Measurements from ENCODE around the gene MSANTD1.

Gene MSANTD1

DNA sequence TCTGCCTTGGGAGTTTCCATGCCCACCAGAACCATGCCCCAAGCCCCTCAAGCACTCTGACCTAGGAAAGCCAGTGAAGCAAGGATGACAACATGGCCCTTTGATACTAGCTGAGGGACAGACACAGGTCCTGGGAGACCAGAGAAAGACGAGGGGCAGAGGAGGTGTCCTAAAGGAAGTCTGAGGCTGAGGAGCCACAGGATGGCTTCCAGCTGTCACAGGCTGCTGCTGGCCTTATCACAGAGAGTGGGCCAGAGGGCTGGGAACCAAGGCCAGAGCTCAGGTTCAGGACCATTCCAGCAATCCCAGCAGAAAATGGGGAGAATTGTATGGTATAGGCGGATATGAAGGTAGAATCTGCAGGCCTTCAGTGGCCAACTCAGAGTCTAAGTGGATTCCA lies 31.7 kb upstream of the MSANTD1 start:
- DNase-seq (ENCODE audit: low read depth): no peak

- DNase-seq (ENCODE audit: low read depth): no peak
These were observed 31.2 kb upstream of the MSANTD1 start for GRCh38 chr4:3217771-3218170.

DNA sequence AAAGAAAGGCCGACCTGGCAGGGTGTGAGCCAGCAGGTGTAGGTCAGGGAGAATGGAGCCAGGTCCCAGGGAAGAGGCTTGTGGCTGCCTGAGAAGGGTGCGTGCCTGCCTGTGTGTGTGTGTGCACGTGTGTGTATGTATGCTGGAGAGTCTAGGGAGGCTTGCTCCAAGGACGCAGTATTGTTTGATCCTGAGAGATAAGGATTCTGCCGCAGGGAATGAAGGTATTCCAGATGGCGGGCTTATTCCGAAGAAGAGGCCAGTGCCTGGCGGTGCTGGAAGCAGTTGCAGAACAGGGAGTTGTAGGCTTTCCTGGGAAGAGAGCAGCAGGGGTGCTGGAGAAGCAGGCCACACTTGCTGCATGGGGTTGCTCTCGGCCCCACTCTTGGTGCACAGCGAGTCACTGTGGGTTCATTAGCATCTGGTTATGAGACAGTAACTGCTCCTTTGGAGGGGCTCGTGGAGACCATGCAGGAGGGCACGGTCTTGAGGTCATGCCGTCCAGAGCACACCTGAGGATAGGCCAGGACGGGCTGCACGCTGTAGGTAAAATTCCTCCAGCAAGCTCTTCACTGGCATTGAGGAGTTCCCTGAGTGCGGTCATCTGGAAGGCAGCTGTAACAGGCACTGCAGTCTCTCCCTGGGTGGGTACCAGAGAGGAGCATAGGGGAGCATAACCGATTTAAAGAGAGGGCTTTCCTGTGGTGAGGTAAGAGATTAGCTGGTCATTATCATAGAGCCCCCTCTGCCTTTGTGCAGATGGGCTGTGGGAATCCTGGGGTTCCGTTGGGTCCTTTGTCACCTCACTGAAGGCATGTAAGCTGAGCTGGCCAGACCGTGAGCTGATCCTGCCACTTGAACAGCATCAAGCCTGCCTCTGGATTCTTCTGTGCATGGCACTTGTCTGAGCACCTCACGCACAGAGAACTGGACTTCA lies 29.9 kb upstream of the MSANTD1 start:
- no peak for DNase-seq (ENCODE audit: low read depth)

DNA sequence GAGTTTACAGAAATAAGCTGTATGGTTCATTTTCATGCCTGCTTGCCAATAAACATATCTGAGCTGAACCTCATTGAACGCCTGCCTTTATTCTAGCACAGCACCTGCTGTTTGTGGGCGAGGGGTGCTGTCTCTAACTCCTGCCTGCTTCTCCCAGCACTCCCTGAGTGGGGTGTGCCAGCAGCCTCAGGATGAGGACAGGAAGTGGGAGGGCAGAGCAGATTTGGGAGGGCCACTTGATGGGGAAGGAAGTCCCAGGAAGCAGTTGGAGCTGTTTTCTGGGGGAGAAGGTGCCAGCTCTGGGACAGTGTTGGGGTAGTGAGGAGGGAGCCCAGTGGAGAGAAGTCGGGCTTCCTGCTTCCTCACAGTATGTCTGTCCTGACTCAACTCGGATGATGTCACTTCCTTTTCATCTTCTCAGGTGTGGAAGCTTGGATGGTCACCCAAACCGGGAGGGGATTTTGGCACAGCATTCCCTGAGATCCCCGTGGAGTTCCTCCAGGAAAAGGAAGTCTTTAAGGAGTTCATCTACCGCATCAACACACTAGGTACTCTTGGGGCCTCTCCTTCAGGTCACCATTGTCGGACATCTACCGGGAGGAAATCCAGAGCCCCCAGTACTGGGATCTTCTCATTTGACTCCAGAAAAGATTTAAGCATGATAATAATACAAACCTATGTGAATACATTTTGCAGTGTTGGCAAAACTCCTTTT lies 29.0 kb upstream of the MSANTD1 start:
- DNase-seq (ENCODE audit: low read depth): no peak

DNA sequence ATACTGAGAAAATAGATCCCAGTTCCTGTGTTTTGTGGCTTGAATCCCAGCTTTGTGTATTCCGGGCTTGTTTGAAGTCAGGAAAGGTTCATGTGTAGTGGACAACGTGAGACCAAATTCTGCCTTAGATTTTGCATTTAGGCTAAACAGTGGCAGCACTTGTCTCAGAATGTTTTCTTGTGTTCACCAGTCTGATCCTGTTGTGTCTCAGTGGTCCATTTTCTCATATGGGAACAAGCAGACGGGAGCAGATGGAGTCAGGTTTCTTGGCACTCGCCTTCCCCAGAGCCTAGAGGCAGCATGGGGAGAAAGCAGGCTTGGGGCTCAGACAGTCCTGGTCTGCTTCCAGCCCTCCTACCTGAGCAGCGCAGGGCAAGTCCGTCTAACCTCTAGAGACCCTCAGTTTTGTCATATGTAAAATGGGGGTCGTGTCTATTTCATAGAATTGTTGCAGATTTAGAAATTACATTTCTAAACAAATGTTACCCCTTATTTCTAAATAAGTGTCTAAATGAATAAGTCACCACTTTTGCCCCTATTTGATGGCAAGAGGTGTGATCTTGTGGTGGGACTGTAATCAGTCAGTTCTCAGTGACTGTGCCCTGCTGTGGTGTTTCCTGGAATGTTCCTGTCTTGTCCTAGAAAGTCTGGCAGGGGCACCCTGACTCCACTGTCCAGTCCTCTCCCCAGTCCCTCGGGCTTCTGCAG lies 28.3 kb upstream of the MSANTD1 start:
- DNase-seq (ENCODE audit: low read depth): no peak

- DNase-seq (ENCODE audit: low read depth): no peak
These were observed 27.8 kb upstream of the MSANTD1 start for GRCh38 chr4:3221184-3221494.

DNA sequence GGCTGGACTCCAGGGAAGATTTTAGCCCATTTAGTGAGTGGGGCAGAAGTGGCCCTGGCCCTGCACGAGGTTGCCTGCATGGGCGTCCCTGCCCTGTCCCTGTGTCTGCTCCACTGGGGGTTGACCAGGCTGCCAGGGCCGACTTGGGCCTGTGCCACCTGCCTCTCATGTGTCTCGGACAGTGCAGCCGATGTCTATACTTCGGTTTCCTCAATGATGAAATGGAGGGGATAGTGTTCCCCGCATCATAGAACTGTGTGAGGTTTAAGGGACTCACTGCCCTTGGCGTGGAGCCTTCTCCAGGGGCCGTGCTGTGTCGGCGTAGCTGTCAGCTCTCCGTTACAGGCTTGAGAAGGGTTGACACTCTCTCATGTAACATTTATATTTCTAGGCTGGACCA lies 27.0 kb upstream of the MSANTD1 start:
- DNase-seq (ENCODE audit: low read depth): no peak

DNA sequence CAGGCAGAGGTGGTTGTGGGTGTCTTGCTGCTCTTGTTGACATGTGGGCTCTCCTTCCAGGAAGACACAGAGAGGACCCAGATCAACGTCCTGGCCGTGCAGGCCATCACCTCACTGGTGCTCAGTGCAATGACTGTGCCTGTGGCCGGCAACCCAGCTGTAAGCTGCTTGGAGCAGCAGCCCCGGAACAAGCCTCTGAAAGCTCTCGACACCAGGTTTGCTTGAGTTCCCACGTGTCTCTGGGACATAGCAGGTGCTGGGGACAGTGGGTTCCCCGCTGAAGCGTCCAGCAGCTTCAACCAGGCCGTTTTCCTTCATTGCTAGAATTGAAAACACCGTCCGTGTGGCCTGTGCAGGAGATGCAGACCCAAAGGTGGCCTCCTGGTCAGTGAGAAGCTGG lies 25.6 kb upstream of the MSANTD1 start:
- no peak for DNase-seq (ENCODE audit: low read depth)

DNA sequence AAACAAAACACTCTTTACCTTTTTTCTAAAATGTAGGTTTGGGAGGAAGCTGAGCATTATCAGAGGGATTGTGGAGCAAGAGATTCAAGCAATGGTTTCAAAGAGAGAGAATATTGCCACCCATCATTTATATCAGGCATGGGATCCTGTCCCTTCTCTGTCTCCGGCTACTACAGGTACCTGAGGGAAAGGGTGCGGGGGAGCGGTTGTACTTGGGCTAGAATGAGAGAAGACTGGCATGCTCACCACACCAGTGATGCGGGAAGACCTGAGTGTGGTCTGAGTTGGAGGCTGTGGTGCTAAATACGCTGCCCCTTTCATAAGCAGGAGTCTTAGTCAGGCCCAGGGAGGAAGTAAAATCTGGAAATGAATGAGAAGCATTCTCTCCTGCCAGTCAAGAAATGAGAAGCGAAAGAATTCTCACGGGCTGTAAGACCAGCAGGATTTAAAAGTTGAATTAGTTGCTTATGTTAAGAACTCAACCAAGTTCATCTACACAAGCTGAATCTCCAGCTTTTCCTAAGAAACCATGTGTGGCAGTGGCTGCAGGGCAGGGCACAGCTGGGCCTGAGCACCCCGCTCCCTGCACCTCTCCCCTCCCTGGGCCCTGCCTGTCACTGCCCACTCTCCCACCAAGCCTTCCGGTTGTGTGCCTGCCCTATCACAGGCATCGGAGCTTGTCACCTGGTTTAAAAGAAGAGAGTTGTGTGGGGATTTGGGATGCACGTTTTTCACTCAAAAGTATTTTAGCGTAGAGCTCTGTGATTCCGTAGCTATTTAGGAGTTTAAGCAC lies 24.8 kb upstream of the MSANTD1 start:
- no peak for DNase-seq (ENCODE audit: low read depth)

DNA sequence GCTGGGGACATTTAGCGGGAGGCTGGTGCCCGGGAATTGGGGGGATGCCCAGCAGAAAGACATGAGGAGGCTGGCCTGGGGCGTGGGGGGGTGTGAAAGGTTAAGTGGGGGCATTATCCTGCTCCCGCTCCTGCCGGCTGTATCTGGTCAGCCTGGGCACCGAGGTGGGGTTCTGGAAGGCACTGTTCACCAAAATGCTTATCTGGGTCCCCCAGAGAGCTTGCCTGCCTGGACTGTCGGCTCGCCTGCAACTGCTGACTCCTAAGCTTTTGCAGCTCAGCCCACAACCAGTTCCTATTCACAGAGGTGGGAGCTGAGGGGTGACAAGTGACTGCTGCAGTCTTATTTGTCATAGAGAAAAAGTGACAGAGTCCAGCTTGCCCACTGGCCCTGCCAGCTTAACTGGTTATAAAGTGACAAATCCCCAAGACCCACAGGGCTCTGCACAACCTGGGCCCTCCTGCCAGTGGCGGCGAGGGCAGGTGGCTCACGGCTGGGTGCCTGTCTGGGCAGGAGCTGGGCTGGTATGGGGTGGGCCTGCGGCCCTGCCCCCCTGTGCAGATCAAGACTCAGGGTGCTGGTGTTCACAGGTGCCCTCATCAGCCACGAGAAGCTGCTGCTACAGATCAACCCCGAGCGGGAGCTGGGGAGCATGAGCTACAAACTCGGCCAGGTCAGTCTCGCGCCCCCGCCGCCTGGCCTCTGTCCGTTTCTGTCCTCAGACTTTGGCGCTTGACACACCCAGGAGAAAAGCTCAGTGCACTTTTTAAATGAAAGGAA lies 23.7 kb upstream of the MSANTD1 start:
- DNase-seq (ENCODE audit: low read depth): no peak

- no peak for DNase-seq (ENCODE audit: low read depth)
These were observed 23.0 kb upstream of the MSANTD1 start for GRCh38 chr4:3225936-3226335.

DNA sequence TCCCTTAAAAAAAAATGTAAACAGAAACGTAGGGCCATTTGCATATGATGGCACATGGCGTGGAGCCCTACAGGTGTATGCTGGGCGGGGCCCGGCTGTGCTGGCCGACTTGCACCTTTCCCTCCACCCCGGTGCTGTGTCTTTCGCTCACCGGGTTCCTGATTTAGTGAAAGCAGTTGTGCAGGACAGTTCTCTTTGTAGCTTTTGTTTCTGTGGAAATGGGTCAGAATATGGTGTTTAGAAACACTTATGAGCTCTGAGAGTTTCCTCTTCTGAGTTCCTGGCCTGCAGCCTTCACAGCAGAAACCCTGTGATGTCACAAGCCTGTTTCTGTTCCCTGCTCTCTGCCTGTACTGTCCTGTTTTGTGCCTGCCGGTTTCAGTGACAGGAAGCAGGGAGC lies 22.5 kb upstream of the MSANTD1 start:
- DNase-seq (ENCODE audit: low read depth): no peak

- no peak for DNase-seq (ENCODE audit: low read depth)
These were observed 22.0 kb upstream of the MSANTD1 start for GRCh38 chr4:3226944-3227343.

GRCh38 chr4:3227878-3228675 lies 20.9 kb upstream of the MSANTD1 start:
- no peak for DNase-seq (ENCODE audit: low read depth)

- no peak for DNase-seq (ENCODE audit: low read depth)
These were observed 20.1 kb upstream of the MSANTD1 start for GRCh38 chr4:3228881-3229280.

- no peak for DNase-seq (ENCODE audit: low read depth)
These were observed 19.6 kb upstream of the MSANTD1 start for GRCh38 chr4:3229328-3229727.

DNA sequence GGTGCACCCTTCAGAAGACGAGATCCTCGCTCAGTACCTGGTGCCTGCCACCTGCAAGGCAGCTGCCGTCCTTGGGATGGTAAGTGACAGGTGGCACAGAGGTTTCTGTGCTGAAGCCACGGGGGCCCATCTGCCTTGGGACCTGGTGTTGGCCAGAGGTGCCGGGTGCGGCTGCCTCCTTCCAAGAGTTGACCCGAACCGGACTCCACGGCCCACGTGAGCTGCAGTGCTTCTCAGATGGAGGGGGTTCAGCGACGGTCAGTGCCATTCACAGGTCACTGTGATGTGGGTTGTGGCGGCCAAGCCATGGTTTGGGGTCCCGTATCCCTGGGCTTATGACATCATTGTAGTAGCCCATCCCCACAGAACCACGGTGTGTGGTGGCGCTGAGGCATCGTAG lies 19.0 kb upstream of the MSANTD1 start:
- no peak for DNase-seq (ENCODE audit: low read depth)

DNA sequence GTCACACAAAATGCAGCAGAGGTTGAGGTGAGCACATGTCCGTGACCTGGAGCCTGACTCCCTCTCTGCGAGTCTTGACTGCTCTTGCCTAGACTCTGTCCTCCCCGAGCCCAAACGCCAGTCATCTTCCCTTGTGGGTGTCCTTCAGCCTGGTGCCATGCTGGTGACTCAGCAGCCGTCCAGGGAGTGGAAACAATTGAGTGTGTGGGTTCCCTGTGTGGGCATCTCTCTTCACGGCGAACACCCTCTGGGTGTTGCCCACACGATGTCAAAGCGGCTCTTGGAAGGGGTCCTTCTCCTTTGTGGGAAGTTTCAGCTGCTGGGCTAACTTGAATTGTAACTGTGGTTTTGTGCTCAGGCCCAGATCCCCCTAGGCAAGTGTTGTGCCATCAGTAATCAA lies 17.5 kb upstream of the MSANTD1 start:
- no peak for DNase-seq (ENCODE audit: low read depth)

- DNase-seq (ENCODE audit: low read depth): no peak
These were observed 17.0 kb upstream of the MSANTD1 start for GRCh38 chr4:3232001-3232400.

DNA sequence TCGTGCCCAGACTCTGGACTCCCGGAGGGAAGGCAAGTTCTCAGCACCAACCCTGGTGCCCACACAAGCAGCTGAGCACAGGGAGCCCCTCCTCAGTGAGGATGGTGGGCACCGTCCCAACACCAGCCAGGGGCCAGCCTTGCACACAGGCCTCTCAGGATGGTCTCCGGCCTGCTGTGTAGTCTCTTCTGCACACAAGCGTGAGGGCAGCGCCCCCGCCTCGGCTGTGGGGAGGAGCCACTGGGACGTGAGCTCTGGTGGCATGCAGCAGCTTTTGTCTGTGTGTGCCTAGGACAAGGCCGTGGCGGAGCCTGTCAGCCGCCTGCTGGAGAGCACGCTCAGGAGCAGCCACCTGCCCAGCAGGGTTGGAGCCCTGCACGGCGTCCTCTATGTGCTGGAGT lies 16.1 kb upstream of the MSANTD1 start:
- no peak for DNase-seq (ENCODE audit: low read depth)
